Esophagus squamous epithelium (tissue), 4 donors: Measurements from ENCODE around the gene GALNT14.

Experiments
- POLR2A ChIP-seq, 4 donors: fragments of 450-650 bp; IDR thresholded peaks; one replicate each; pipeline ENCODE4 v1.6.1; 2017; ENCODE audit warnings: antibody characterized with exemption in 4 of 4, mild to moderate bottlenecking in 4 of 4, moderate library complexity in 3 of 4
- TF ChIP-seq, protein P1 (sequence below), 6 experiments: fragments of 450-650 bp in 4 of 6; fragments of 200-600 bp in 2 of 6; sonication (generic) in 2 of 6; IDR thresholded peaks; one replicate each; pipeline ENCODE4 v1.5.1; 2016 to 2019; ENCODE audit warnings: antibody characterized with exemption in 6 of 6, mild to moderate bottlenecking in 4 of 6, moderate library complexity in 4 of 6

DNA sequence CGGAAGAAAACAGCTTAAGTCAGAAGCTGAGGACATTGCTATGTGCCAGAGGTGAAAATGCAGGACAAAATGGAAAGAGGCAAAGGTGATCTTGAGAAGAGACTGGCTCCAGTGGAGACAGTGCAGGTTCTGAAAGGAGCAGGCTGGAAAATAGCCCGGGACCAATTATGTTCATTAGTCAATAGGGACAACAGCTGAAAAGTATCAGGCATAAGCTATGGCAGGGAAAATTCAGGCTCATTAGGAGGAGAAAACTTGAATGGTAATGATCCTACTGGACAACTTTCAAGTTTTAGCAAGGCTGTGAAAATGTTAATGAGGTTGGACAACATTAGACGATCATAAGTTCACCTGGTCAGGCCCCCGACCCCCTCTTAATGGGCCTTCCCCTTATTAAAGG is 60.2 kb downstream of the GALNT14 start:
- TF ChIP-seq, protein P1, sequence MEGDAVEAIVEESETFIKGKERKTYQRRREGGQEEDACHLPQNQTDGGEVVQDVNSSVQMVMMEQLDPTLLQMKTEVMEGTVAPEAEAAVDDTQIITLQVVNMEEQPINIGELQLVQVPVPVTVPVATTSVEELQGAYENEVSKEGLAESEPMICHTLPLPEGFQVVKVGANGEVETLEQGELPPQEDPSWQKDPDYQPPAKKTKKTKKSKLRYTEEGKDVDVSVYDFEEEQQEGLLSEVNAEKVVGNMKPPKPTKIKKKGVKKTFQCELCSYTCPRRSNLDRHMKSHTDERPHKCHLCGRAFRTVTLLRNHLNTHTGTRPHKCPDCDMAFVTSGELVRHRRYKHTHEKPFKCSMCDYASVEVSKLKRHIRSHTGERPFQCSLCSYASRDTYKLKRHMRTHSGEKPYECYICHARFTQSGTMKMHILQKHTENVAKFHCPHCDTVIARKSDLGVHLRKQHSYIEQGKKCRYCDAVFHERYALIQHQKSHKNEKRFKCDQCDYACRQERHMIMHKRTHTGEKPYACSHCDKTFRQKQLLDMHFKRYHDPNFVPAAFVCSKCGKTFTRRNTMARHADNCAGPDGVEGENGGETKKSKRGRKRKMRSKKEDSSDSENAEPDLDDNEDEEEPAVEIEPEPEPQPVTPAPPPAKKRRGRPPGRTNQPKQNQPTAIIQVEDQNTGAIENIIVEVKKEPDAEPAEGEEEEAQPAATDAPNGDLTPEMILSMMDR (IDR thresholded peaks at IDR 0.05), result no peak
- no peak for TF ChIP-seq POLR2A (IDR thresholded peaks at IDR 0.05)
